Measurements from ENCODE around the gene TEX44.

GRCh38 chr2:231634412-231634811 lies 41.7 kb downstream of the TEX44 start:
- TF ChIP-seq CTCF (IDR thresholded peaks at IDR 0.05; ENCODE audit: low read depth, low read length): no peak
- TF ChIP-seq EZH2phosphoT487 (IDR thresholded peaks at IDR 0.05; ENCODE audit: low read depth): no peak
